DMS79 treated with DMSO at 0.1 percent for 48 hours (cell line): ENCODE measurements around the gene MCAT.
A peak's percentile ranks its signal among the peaks of the same experiment; 100 is the strongest.
"Not testable (repeated sequence)": the region's sequence is repeated elsewhere in the genome, so short reads cannot be mapped to it uniquely, and the experiment has no call there.

Experiments used
- DNase-seq: peaks from one replicate; lab custom pipeline; 2025; lab: John Stamatoyannopoulos, UW

The MCAT gene

DNA sequence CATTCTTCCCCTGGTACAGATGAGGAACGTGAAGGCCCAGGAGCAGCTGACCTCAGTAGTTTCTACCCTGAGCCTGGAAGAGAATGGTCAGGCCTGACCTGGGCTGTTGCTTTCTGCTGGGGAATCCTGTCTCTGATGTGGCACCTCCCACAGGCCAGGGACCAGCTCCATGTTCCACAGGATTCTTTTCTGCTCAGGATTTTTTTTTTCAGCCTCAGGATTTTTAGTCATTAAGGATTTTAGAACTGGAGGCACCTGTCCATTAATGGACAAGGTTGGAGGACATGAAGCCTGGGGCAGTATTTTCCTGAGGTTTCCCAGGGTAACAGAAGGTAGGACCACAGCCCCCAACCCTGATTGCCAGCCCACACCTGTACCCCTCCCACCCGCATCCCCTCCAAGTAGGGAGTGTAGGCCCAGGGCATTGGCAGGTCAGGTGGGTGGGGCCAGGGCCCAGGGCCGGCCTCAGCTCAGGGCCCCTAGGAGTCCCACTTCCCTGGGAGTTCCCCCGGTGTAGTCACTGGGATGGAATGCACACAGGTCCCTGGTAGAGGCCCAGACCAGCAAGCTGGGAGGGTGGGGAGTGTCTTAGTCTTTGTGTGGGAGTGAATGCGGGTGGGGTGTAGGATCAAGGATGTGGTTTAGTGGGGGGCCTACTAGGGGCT is 16.6 kb downstream of the MCAT start:
- no peak for DNase-seq

DNA sequence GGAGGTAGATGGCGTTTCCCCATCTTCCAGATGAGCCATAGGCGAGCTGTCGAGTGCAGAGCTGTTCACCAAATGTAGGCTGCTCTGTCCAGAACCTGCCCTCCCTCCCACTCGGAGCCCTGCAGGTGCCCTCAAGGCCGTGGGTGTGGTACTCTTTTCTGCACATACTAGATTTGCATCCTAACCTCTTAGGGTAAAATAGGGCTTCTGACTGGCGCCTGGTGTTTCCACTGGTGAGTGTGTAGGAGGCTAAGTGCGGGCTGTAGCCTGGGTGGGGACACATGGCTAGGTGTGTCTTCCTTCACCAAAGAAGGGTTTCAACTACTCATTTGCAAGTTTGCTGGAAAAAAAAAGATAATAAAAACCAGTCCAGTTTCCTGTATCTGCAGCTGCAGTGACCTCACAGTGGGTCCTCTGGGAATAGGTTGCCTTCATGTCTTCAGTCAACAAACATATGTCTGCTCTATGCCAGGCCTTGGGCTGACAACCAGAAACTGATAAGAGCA is 24.2 kb downstream of the MCAT start:
- no peak for DNase-seq

DNA sequence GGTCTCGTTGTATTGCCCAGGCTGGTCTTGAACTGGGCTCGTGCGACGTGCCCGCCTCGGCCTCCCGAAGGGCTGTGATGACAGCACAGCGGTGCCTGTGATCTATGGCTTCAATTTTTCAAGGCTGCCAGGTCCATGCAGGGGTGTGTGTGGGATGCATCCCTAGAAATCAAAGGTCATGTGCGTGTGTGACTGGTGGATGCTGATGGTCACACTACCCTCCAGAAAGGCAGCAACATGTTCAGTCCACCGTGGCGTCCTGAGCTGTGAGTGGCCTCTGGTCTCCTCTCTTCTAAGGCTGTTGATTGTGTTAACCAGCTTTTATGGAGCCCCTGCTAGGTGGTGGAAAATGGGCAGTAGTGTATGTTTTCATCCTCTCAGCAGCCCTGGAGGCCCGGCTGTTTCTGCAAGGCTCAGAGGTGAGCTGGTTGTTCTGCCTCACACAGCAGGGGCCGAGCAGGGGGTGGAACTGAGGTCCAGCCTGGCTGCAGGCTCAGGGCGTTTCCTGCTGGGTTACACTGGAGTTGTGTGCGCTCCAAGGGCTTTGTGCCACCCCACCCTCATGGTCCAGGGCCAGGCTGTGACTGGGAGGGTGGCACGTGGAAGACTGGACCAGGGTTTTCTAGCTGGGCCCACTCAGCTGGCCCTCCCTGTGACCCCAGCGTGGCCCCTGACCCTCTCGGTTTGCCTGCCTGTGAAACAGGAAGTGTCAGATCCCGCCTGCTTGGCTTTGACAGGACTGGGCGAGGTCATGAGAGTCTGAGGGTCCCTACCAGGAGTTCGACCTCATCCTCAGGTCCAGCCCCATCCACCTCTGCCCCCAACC is 25.0 kb downstream of the MCAT start:
- DNase-seq = no peak

DNA sequence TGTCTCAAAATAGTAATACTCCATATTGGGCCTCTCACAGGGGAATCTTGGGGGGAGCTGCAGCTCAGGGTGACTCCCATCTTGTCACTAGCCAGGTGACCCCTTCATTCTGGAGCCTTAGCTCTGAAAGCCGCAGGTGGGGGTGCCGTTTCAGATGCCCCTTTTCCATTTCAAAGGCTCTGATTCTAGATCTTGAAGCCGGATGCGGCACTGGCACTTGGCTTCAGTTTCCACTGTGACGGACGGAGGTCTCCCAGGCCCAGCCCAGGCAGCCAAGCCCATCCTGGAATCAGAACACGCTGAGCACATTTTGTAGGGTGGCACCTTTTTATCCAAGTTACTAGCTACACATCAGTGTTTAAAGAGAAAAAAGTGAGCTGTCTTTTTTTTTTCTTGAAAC is 26.3 kb downstream of the MCAT start:
- no peak for DNase-seq

DNA sequence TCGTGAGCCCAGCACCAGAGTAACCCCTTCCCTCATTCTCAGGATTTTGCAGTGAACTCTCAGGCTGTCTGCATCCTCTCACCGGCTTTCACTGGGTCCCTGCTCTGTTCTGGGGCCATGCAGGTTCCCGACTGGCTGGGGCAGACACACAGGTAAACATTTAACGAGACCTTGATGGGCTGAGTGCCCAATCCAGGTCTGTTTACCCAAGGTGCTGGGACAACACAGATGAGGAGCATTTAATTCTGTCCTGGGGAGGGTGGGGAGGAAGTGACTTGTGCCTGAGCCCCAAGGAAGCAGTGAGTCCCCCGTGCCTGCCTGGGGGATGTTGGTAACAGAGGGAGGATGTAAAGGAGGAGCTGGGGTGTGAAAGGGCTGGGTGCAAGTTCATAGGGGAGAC is 28.2 kb downstream of the MCAT start:
- DNase-seq = no peak

GRCh38 chr22:43113526-43114251 is 29.5 kb downstream of the MCAT start:
- DNase-seq = no peak

DNA sequence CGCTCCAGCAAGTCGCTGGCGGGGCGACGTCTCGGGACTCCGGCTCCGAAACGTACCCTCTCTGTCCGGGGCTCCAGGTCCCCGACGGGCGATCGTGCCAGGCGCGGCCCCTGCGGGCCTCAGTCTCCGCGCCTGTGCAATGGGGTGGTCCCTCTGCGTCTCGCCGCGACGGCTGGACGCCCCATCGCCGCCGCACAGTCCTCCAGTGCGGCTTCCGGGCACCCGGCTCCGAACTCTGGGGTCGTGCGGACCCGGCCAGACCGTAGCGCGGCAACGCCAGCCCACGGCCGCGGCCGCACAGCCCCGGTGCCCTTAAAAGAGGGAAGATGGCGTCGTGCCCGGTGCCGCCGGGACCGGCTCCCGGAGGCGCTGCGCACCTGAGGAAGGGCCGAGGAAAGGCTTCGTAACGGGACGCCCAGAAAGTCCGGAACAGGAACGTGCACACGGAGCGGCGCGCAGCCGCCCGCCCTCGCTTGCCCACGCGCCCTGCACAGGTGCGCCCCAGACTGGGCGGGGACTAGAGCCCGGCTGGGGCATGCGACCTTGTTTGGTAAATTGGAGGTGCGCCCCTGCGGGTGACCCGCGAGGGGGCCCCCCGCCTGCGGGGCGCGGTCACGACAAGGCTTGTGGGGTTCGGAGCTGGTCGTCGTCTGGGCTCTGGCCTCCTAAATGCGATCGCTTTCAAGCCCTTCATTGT is 32.1 kb downstream of the MCAT start:
- DNase-seq = no peak

DNA sequence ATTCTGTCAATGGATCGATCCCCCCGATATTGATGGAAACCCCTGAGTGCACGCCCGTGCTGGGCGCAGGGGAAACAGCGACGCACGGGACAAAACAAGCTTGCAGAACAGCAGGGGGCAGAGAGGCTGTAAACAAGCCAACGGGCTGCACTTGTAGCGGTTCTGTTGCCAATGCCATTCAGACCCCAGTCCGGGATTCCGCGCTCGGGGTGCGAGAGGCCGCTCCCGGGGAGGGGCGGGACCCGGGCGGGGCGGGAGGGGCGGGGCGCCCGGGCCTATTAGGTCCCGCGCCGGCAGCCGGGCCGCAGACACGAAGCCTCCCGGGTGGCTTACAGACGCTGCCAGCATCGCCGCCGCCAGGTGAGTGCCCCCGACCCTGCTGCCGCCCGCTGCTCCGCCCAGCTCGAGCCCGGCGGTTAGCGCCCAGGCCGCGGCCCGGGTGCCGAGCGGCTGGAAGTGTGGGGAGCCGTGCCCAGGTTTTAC is 32.7 kb downstream of the MCAT start, which contains the start of gene BIK:
Gene BIK, plus strand, starts transcription at position 307 of the 483 bp plus-strand sequence. CDS start 13,273 bp downstream, outside the sequence.
- DNase-seq = no peak

DNA sequence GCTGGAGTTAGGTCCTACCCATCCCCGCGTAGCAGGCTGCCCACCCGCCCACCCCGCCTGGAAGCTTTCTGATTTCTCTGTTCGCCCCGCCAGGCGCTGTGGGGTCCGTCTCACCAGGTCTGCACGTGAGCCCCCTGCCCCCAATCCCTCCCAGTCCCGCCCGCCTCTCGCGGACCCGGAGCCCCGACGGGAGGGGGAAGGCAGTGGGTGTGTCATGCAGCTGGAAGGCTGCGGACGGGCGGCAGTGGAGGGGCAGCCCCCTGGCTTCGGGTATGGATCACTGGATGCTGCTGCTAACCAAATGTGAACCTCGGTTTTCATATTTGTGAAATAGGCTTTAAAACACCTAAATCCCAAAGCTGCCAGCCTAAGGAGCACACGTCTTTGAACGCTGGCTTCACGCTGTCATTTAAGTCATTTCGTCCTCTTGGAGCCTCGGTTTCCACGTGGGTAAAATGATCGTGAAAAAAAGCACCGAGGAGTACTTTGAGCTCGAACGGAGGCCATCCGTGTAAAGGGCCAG is 33.2 kb downstream of the MCAT start:
- no peak for DNase-seq

GRCh38 chr22:43109511-43109910 is 33.7 kb downstream of the MCAT start:
- DNase-seq = no peak

DNA sequence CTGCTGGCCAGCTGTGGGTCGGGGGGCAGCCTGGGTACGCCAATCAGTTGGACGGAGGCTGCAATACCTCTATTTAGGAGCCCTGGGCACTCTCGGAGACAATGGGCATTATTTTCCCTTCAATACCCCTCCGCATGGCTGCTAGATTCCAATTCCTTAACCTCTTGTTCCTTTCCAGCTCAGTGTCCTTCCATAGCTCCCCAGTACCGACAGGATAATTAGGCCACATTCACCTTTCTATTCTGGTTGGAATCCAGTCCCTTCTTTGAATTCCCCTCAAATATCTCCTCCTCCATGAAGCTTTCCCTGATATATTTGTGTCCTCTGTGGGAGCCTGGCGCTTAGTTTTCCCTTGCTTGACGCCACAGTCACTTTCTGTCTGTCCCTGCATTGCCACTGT is 36.9 kb downstream of the MCAT start:
- no peak for DNase-seq

GRCh38 chr22:43104950-43105349 is 38.2 kb downstream of the MCAT start:
- not testable (repeated sequence) for DNase-seq

DNA sequence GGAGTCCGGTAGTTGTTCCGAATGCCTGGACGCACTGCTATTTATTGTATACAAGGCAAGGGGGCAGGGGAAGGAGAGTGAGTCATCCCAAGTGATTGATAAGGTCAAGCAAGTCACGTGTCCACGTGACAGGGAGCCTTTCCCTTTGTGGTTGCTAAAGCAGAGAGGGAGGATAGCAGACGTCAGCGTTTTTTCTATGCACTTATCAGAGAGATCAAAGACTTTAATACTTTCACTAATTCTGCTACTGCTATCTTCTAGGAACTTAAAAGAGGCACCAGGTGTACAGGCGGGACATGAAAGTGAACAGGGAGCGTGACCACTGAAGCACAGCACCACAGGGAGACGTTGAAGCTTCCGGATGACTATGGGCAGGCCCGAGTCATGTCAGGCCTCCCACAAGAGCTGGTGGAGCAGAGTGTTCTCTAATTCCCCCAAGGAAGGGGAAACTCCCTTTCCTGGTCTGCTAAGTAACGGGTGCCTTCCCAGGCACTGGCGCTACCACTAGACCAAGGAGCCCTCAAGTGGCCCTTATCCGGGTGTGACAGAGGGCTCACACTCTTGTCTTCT is 39.1 kb downstream of the MCAT start:
- DNase-seq = not testable (repeated sequence)

DNA sequence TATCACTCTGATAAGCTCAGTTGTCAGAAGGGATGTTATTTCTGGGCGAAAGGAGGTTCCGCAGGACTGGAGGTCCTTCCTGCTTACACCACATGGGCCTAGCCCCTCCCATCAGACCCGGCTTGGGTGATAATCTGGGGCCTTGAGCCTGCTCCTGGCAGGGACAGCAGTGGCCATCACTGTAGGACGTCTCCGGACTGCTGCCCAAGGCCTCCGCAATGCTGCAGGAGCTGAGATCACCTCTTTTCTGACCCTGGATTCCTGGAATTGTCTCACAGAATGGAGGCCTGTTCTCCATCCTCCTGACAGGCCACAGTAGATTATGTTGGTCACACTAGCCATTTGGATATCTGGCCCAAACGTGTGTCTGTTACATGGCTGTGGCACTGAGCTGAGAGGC is 41.9 kb downstream of the MCAT start:
- no peak for DNase-seq

DNA sequence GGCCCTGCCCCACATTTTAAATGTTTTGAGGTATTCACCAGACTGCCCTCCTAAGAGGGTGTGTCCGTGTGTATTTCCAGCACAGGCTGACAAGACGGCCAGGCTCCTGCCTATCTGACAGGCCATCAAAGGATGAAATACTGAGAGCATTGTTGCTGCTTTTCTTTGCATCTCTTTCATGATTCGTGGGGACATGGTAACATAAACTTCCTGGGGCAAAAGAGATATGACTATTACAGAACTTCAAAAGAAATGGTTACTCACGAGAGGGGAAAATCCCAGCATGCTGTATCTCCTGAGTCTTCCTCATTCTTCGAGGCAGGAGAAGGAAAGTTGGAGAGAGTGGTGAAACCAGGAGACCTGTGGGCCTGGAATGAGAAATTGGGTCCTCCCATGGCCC is 43.0 kb downstream of the MCAT start:
- DNase-seq = no peak

GRCh38 chr22:43099095-43099494 is 44.1 kb downstream of the MCAT start:
- no peak for DNase-seq

DNA sequence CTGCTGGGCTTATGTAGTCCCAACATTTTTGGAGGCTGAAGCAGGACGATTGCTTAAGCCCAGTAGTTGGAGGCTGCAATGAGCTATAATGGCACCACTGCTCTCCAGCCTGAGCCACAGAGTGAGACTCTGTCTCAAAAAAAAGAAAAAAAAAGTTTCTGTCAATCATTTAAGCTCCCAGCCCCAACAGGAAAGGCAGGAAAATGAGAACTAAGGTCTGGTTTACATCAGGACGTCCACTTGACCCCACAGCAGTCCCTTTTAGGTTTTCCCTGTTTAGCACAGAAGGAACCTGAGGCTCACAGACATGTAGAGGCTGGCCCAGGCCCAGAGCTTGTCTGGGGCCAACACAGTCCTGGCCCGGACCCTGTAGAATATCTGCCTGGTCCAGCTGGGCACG is 44.8 kb downstream of the MCAT start:
- DNase-seq = no peak

DNA sequence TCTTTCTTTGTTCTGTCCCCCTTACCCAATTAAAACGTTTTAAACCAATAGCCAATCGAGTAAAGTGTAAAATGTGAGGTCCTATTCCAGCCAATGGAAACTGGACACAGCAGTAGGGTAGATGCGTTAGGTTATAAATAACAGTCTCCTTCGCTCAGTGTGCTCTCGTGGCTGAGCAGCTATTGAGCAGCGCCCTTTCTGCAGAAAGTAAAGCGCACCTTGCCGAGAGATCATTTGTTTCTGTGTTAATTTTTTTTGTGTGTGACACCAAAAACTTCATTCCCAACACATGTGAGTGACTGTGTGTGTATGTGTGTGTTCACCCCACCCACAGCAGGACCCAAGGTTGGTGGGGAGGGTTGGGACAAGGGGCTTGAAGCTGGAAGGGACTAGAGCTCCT is 46.8 kb downstream of the MCAT start:
- DNase-seq = no peak

DNA sequence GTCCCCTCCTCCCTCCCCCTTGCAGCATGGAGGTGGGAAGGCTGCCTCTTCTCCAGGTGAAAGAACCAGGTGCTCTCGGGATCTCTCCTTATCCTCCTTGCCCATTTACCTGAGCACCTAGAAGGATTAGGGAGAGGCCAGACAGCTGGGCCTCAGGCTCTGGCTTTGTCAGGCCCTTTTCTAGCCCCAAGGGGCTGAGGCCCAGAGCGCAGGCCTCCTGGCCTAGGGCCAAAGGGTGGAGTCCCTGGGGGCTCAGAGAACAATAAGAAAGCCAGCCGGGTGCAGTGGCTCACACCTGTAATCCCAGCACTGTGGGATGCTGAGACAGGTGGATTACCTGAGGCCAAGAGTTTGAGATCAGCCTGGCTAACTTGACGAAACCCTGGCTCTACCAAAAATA is 48.6 kb downstream of the MCAT start:
- DNase-seq = peak; percentile 22

GRCh38 chr22:43094085-43094484 is 49.1 kb downstream of the MCAT start:
- peak; percentile 33 for DNase-seq

DNA sequence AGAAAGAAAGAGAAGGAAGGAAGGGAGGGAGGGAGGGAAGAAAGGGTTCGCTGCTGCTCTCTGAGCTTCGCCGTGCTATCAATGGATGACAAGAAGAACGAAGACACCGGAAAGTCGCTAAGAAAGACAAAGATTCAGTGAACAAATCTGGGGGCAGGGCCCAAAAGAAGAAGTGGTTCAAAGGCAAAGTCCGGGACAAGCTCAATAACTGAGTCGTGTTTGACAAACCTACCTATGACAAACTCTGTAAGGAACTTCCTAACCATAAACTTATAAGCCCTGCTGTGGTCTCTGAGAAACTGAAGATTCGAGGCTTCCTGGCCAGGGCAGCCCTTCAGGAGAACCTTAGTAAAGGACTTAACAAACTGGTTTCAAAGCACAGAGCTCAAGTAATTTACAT is 51.1 kb downstream of the MCAT start:
- no peak for DNase-seq
